GM19035 (cell line): ENCODE results near the gene NDRG4.
"Not testable (repeated sequence)": the region's sequence is repeated elsewhere in the genome, so short reads cannot be mapped to it uniquely, and the experiment has no call there.

Source experiments
- ATAC-seq: cut with Tn5 transposase; IDR thresholded peaks from one replicate; pipeline ENCODE4 v1.9.1; 2021; ENCODE audit not compliant: unreplicated experiment

The NDRG4 gene

DNA sequence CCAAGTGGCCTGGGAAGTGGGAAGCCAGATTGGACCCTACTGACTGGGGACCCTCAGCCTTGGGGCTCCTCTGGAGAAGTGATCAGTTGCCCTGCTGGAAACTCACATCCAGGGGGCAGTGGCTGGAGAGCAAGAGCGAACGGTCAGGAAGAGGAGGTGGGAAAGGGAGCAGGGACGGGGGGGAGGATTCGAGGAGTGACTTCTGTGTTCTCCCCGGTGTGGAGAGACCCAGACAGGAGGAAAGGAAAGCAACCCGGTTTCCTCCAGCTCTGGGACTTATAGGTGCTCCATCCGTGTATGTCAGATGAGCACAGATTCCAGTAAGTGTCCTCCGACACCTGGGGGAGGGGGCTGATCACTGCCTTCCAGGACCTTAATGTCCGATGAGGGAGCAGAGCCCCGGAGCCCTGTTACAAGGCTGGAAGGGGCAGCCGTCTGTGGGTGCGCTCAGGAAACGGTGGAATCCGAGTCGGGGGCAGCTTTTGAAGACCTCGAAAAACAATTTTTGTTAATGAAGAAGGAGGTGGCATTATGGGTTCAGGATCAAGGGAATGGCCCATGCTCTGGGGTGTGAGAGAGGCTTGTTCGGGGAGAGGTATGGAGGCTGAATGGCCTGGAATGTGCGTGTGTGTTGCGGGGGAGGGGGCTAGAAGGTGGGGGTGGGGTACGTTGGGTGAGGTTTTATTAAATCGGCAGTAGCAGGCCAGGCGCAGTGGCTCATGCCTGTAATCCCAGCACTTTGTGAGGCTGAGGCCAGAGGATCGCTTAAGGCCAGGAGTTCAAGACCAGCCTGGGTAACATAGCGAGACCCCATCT lies 34.8 kb upstream of the NDRG4 start:
- no peak for ATAC-seq

DNA sequence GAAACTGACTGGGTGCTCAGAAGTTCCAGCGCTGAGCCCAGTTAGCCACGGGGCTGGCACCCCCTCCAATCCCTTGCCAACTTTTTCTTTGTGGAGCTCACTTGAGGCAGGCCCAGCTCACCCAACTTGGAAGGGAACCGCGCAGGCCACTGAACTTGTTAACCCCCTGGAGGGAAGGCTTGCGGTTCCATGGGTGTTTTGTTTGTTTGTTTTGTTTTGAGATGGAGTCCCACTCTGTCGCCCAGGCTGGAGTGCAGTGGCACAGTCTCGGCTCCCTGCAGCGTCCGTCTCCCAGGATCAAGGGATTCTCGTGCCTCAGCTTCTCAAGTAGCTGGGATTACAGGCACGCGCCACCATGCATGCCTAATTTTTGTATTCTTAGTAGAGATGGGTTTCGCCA lies 34.1 kb upstream of the NDRG4 start:
- ATAC-seq = no peak

DNA sequence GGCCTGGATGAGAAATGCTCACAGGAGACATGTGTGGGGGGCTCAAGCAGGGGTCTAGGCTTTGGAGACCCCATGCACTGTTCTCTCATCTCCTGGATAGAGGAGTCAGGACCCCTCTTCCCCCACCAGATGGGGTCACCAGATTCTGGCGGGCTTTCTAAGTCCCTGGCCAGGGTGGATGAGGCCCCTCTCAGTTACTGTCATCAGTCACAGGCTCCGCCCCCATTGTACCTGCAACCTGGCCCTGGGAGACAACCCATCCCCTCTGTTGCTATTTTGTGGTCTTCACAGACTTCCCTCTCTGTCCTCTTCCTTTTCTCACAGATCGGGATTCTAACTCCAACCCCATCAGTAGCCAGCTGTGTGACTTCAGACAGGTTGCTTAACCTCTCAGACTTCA lies 33.5 kb upstream of the NDRG4 start:
- no peak for ATAC-seq

DNA sequence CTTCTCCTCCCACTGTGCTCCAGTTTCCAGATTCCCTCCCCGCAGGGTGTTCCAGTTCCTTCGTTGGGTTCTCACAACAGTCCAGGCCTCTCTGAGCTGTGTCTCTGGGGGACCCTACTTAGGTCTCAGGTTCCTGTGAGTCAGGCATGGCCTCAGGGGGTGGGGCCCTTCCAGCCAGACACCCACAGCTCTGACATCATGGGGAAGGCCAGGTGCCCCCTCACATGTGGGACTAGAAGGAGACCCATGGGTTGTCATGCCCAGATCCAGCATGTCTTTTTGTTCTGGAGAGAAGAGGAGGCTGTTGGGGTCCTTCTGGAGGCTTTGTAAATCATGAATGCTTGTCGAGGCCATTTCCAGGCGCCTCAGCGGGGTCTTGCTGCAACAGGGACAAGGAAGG lies 32.0 kb upstream of the NDRG4 start:
- ATAC-seq = no peak

DNA sequence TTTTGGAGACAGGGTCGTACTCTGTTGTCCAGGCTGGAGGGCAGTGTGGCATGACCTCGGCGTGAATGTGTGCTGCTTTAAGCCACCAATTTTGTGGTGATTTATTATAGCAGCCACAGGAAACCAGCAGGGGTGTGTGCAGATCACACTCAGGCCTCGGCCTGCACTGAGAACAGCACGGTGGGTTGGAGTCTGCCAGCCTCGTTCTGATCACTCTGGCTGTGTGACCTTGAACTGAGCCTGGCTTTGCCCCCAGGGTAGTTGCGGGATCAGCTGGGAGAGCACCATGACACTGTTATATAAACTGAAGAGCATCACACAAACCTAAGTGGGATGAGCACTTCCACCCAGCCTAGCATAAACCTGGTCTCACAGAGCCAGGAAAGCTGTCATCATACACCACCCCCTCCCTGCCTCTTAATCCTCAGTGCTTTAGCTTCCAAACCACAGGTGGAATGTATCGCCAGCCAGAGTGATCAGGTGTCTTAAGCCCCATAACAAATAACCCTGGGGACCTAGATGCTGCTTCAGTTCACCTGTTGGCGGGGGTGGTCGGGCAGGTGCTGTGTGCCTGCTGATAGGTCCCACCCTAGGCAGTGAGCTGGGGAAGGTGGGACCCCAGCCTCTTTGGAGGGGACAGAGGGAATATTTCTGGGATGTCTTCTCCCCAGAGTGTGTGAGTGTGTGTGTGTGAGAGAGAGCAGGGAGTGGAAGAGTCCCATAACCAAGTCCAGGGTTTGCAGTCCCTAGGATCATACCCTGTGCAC lies 28.6 kb upstream of the NDRG4 start:
- ATAC-seq = no peak

DNA sequence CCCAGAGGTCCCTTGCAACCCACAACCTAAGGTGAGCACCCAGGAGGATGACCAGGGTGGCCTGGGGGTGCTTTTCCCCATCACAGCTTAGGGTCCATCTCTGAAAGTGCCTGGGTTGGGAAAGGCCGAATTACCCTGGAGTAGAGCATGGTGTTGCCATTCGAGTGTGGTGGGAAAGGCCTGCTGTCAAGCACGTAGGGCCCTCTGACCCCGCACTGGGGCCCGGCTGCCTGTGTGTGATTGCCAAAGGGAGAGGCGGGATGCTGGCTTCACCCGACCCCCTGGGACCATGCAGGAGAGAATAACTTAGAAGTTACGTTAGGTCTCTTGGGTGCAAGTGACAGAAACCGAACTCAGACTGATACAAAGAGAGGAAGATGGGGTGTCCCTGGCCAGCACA lies 27.7 kb upstream of the NDRG4 start:
- ATAC-seq = no peak

DNA sequence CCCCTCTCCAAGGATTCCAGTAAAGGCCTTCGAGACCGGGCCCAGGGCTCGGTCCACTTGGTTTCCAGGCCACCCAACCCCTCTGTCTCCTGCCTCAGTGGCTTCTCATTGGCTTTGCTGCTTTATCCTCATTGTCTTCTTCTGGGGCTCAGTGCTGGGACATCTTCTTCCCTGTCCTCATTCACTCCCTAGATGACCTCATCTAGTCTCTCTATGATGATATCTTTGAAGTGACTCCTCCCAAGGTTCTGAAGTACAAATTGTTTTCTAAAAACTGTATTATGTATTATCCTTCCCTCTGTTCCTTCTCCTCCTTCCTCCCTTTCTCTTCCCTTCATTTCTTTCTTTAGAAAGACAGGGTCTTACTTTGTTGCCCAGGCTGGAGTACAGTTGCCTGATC lies 27.1 kb upstream of the NDRG4 start:
- no peak for ATAC-seq

DNA sequence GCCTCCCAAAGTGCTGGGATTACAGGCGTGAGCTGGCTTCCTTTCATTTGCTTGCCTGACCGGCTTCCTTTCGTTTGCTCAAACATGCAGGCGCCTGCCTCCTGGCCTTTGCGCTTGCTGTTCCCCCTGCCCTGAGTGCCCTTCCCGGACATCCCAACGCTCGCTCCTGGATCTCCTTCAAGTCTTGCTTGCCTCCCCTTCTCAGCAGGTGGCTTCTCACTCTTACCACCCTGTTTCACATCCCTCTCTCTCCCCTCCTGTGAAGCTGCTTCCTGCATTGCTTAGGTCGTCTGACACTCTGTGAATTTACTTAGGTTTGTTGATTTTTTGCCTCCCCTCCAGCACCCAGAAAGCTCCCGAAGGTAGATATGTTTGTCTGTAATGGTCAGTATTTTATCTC lies 25.6 kb upstream of the NDRG4 start:
- ATAC-seq = no peak

DNA sequence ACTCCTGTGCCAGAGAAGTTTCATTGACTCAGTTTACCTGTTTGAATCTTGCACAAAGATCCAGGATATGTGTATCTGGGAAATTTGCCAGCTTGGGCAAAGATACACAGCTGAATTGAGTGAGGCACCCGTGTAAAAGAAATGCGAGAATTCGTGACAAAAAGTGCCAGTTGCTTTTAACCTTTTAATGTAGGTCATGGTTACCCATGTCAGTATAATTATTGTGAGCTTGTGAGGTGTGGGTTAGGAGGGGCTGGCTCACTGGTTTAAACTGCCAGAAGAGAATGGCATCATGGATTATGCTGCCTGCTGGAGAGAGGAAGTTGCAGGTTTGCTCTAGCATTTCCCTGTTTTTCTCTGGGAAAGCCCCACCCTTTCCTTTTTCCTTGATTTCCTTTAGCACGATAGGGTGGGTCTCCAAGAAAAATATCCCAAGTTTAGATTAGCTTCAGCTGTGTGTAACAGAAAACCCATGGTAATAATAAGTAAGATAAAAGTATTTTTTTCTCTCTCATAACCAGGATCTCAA lies 24.8 kb upstream of the NDRG4 start:
- ATAC-seq = no peak

DNA sequence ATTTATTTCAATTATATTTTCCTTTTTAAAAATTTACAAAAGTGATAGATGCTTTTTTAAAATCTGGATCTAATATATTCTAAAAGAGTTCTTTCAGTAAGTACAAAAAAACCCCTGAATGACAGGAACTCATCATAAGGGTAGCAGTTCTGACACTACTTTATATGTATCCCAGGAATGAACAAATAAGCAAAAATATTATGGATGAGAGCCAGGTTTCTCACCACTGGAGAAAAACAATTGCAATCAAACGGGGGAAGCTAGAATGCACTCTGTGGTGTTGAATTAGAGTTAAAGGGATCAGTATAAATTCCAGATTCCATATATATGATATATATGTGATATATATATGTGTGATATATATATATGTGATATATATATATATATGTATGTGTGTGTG lies 23.2 kb upstream of the NDRG4 start:
- ATAC-seq = no peak

DNA sequence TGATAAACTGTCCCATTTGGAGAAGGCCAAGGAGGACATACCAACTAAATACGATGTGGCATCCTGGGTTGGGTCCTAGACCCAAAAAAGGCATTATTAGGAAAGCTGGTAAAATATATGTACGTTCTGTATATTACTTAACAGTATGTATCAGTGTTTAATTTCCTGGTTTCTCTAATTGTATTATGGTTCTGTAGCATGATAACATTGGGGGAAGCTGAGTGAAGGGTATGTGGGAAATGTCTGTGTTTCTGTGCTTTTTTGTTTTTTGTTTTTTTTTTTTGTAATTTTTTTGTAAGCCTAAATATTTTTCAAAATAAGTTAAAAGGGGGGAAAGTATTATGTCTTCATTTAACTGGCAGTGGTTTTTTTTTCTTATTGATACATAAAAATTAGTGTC lies 21.5 kb upstream of the NDRG4 start:
- no peak for ATAC-seq

DNA sequence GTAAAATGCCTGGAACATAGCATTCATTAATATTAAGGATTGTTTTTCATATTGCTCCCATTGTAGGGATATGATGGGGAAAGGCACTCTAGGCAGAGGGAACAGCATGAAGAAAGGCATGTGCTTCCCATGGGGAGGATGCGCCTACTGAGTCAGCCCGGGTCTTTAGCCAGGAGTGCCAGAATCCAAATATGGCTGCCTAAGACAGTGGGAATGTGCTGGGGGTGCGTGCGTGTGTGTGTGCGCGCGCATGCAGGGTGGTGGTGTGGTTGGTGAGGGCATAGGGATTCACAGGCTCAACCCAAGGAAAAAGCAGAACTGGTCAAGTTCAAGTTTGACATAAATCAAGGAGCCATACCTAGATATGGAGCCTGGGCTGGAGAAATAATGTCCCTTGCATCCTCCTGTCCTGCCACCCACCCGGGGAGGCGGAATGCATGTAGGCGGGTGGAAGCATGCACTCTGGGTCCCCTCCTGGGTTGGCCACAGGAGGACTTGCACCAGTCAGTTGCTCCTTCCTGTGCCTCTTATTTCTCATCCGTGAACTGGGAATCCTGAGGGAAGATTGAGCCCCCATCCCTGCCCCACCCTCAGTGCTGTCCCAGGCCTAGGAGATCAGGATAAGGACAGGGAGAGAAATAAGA lies 18.6 kb upstream of the NDRG4 start:
- no peak for ATAC-seq

DNA sequence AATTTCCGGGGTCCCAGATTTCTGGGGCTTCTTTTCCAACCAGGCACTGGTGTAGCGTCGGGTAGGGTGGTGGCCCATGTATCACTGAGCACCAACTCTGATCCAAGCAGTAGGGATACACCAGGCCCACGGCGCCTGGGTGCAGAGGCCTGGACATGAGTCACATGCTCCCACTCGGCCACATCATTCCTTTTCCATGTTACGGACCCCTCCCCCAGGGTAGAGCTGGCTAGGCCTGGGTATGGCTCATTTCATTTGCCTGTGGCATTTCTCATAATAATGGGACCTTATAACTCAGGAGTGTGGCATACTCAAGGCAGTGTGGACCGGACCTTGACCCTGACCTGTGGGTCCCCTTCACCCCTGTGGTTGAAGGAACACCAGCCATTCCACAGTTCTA lies 18.0 kb upstream of the NDRG4 start:
- ATAC-seq = no peak

DNA sequence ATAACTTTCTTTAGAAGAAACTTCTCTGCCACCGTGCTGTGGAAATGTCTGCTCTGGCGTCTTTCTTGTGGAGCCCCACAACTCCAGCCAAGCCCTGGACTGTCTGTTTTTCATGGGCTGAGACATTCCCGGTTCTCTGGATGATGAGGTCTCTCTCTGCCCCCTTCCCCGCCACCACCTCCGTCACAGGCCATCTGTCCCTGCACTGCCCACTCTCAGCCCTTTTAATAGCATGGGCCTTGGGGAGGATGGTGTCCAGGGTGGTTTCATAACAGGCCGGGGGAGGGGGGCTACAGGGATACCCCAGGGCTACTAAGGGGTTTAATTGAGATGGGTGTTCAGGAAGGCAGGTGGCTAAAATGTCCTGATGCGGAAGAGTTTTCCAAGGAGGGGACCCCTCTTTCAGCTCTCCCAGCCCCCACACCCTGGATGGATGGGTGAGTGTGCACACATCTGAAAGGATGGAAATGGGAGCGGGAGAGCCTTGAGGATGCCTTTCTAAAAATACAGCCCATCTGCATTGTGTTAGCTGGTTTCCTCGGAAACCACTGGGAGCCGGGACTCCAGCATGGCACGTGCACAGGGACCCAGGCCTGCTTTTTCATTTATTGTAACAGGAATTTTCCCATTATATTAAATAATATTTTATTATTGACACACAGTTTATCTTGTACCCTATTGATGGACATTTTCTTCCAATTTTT lies 14.6 kb upstream of the NDRG4 start:
- no peak for ATAC-seq

DNA sequence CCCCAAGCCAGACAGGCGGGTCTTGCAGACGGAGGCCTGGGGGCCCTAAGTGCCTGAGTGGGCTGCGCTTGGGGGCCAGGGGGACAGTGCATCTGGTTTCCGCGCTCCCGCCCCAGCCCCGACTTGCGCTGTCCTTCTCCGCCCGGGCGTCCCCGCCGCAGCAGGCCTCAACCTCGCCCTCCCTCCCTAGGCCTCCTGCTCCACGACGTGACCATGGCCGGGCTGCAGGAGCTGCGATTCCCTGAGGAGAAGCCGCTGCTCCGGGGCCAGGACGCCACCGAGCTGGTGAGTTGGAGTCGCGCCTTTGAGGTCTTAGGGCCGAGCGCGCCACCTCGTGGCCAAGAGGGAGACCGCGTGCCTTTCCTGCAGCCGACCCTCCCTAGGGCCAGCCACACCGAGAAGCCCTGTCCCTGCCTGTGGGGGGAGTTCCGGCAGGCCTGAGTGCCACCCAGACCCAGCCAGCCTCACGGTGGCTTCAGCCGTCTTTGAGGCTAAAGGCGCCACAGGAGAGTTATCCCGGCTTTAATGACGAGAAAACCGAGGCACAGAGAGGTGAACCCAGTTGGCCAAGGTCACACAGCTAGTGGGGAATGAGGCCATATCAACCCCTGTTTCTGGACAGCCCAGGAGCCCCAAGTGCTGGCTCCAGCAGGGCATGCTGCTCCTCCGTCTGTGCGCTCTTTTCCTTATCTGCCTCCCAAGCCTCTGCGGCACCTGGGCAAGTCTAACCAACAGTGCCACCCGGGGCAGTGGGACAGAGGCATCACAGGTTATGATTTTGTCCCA lies 12.2 kb upstream of the NDRG4 start:
- ATAC-seq = no peak

DNA sequence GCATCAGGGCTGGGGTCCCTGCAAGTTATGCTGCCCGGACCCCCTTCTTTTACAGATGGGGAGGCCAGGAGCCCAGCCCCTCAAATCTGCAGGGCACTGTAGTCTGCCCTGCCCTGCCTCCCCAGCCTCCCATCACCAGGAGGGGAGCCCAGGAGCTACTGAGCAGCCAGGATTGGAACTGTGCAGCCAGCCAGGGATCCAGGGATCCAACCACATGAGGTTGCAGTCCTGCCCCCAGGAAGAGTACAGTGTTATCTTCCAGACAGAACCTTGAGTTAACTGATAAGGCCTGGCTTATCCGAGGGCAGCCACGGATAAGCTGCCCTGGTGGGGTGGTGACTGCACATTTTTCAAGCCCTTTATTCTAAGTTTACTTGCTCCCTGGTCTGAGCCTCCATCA lies 11.4 kb upstream of the NDRG4 start:
- ATAC-seq = no peak

DNA sequence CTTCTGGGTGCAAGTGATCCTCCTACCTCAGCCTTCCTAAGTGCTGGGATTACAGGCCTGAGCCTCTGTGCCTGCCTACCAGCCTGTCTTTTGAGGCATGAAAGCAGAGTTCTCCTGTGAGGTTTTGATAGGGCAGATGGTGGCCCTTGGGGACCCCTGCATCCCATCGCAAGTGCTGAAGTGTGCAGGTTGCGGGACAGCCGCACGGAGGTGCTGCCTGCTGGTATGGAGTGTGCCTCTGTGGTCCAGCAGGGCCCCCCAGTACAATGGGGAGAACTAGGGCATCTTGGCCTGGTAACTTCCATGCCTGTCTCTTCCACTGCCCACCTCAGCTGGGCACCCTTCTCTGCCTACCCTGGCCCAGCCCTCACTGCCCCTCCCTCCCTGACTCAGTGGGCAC lies 9.9 kb upstream of the NDRG4 start:
- ATAC-seq = no peak

DNA sequence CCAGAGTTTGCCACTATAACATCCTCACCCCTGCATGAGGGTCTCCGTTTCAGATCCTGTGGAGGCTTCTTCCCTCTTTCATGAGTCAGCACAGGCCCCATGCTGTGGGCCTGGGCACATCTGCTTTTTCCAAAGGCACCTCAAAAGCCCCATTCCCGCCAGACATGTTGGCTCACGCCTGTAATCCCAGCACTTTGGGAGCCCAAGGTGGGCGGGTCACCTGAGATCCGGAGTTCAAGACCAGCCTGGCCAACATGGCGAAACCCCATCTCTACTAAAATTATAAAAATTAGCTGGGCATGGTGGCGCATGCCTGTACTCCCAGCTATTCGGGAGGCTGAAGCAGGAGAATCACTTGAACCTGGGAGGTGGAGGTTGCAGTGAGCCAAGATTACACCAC lies 9.4 kb upstream of the NDRG4 start:
- ATAC-seq = not testable (repeated sequence)

DNA sequence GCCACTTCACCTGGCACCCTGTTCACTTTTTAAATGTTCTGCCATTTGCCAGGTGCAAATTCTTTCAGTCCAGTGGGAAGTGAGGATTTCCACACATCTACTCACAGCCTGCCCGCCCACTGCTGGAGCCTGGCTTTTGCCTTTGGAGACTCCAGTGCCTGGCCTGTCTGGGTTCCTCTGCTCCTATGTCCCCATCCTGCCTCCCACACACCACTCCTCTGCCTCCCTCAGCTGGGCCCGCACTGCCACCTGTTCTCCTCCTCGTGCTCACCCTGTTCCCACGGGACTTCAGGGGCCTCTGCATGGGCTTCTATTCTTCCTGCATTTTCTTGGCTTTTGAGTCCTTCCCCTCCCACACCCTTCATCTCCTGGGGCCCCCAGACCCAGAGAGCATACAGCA lies 7.9 kb upstream of the NDRG4 start:
- ATAC-seq = no peak

DNA sequence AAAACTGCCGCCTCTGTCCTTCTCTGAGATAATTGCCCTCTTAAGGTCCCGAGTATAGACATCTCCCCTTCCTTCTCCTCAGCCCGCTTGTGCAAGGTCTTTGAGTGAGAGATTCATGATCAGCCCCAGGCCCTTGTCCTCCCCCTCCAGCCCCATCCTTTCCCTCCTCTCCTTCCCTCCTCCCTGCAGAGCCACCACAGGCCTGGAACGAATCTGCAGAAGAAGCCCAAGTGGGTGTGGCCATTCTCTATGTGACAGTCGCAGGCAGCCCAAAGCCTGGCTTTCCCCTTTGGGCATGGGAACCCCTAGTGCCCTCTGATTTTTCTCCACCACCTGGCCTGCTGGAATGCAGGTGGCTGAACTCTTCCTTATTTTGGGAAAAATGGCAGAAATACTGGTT lies 7.2 kb upstream of the NDRG4 start:
- ATAC-seq = no peak
